Bone marrow (tissue), 2 donors: Measurements from ENCODE around the gene INHBB.
"Not testable (repeated sequence)": the region's sequence is repeated elsewhere in the genome, so short reads cannot be mapped to it uniquely, and the experiment has no call there.

Experiments
- DNase-seq, 2 donors: peaks; one replicate each; lab custom pipeline; 2025; lab: John Stamatoyannopoulos, UW

Gene INHBB

GRCh38 chr2:120381192-120381591, 35.3 kb downstream of the INHBB start:
- no peak for DNase-seq

GRCh38 chr2:120381661-120382060, 35.7 kb downstream of the INHBB start:
- DNase-seq: no peak

GRCh38 chr2:120382541-120383144, 36.7 kb downstream of the INHBB start:
- no peak for DNase-seq

- no peak for DNase-seq
Observed at GRCh38 chr2:120383191-120383590, 37.3 kb downstream of the INHBB start.

- no peak for DNase-seq
Observed at GRCh38 chr2:120383631-120384340, 37.9 kb downstream of the INHBB start.

GRCh38 chr2:120384486-120385354, 38.8 kb downstream of the INHBB start:
- no peak for DNase-seq

GRCh38 chr2:120385355-120386127, 39.6 kb downstream of the INHBB start:
- DNase-seq: no peak

- no peak for DNase-seq
Observed at GRCh38 chr2:120388222-120389035, 42.5 kb downstream of the INHBB start.

GRCh38 chr2:120389036-120389391, 43.1 kb downstream of the INHBB start:
- no peak for DNase-seq

GRCh38 chr2:120390381-120391055, 44.6 kb downstream of the INHBB start:
- DNase-seq: no peak

GRCh38 chr2:120391382-120391781, 45.4 kb downstream of the INHBB start:
- not testable (repeated sequence) for DNase-seq

GRCh38 chr2:120391911-120392665, 46.2 kb downstream of the INHBB start:
- no peak for DNase-seq

- no peak for DNase-seq
Observed at GRCh38 chr2:120392923-120393322, 47.0 kb downstream of the INHBB start.

GRCh38 chr2:120393456-120393855, 47.5 kb downstream of the INHBB start:
- DNase-seq: no peak

GRCh38 chr2:120394764-120395163, 48.8 kb downstream of the INHBB start:
- no peak for DNase-seq

GRCh38 chr2:120395221-120396012, 49.5 kb downstream of the INHBB start:
- DNase-seq: no peak

GRCh38 chr2:120396013-120396860, 50.3 kb downstream of the INHBB start:
- no peak for DNase-seq
